ENCODE results near the gene PRKN. TPM values are rescaled to one million over a fixed set of nuclear protein-coding genes. Genes with fewer than 3 reads are reported as not detected.

PRKN gene
- total and polyA plus RNA-seq, 9 of the 15 experiments (the other 6 are each of a cell fraction or from before 2014, with no cell fraction given), result 0.03 to 0.96 (median 0.15) TPM; not detected in 2

GRCh38 chr6:162591517-162591916, 136.0 kb downstream of the PRKN start:
- H3K9me3 ChIP-seq (replicated peaks; ENCODE audit: control insufficient read depth, insufficient read depth, low read depth, low read length), result no peaks in the 10 kb centered on the region
- H2AFZ ChIP-seq (ENCODE audit: low read depth, low read length), result no peak overlapping the region
- H3K4me1 ChIP-seq (replicated peaks in 1 of 2; ENCODE audit: control insufficient read depth in 2 of 2, insufficient read depth in 2 of 2, low read length in 2 of 2), result no peaks in the 10 kb centered on the region
- H4K20me1 ChIP-seq (replicated peaks; ENCODE audit: control insufficient read depth, insufficient read depth, low read length), result no peaks in the 10 kb centered on the region
- DNase-seq (ENCODE audit: extremely low read depth in 1 of 4, low spot score in 3 of 4), result no peak
- ChIA-PET CTCF (ENCODE audit: low intra/inter-chr PET ratio) (no interaction called here), POLR2A (interaction anchor here (1.2 kb wide), 1 partner anchor 9 kb away, joined by 4 read pairs; no protein-coding TSS in a partner anchor)
- in situ Hi-C loops (cut with MboI), result no loop called here
- no peak overlapping the region for H3K9ac ChIP-seq (ENCODE audit: insufficient read depth in 1 of 2, low read depth in 2 of 2, low read length in 2 of 2)
- H3K36me3 ChIP-seq (ENCODE audit: control insufficient read depth, insufficient read depth, low read length), result no peaks in the 10 kb centered on the region
- H3K4me3 ChIP-seq, result no peak overlapping the region
- BruUV-seq (replicated peaks), result no TSS peak
- TF ChIP-seq EWSR1 (IDR thresholded peaks at IDR 0.05; ENCODE audit: borderline replicate concordance, low read depth, partially characterized antibody) (no peak), MAFK (IDR thresholded peaks at IDR 0.05; ENCODE audit: low read length) (peak; percentile 42; the same call in 1 of the 2 replicates), GATAD2A (IDR thresholded peaks at IDR 0.05) (no peak), MAFF (IDR thresholded peaks at IDR 0.05; ENCODE audit: low read length) (peak; percentile 21; the same call in 1 of the 2 replicates), ZNF316 (IDR thresholded peaks at IDR 0.05) (peak; percentile 72)
- no peaks in the 10 kb centered on the region for H3K27me3 ChIP-seq (ENCODE audit: control insufficient read depth in 2 of 2, insufficient read depth in 2 of 2, low read length in 2 of 2)
- ATAC-seq, result no peak
- no peak overlapping the region for H3K4me2 ChIP-seq (ENCODE audit: insufficient read depth, low read length)
- FAIRE-seq, result no peak
- H3K9me1 ChIP-seq (ENCODE audit: control insufficient read depth, insufficient read depth, low read length), result no peaks in the 10 kb centered on the region
- intact Hi-C loops (cut with micrococcal nuclease), result no loop called here
- H3K79me2 ChIP-seq (ENCODE audit: control insufficient read depth, insufficient read depth, low read length), result no peaks in the 10 kb centered on the region
- H3K27ac ChIP-seq (ENCODE audit: extremely low read depth, low read depth, low read length), result no peak overlapping the region

GRCh38 chr6:162581988-162582780, 145.4 kb downstream of the PRKN start:
- ChIA-PET CTCF (ENCODE audit: low intra/inter-chr PET ratio) (no interaction called here), POLR2A (interaction anchor here (1.0 kb wide), 1 partner anchor 10 kb away, joined by 4 read pairs; no protein-coding TSS in a partner anchor)
- H3K9me3 ChIP-seq (replicated peaks; ENCODE audit: control insufficient read depth, insufficient read depth, low read depth, low read length), result 0 out of 2 replicates have a peak, but pooled peaks cover 6% of the 10 kb centered on the region
- H3K27me3 ChIP-seq (ENCODE audit: control insufficient read depth in 2 of 2, insufficient read depth in 2 of 2, low read length in 2 of 2), result no peaks in the 10 kb centered on the region
- FAIRE-seq, result no peak
- H2AFZ ChIP-seq (ENCODE audit: low read depth, low read length), result no peak overlapping the region
- DNase-seq (ENCODE audit: extremely low read depth in 1 of 4, low spot score in 3 of 4), result no peak
- H3K36me3 ChIP-seq (ENCODE audit: control insufficient read depth, insufficient read depth, low read length), result no peaks in the 10 kb centered on the region
- no peaks in the 10 kb centered on the region for H3K9me1 ChIP-seq (ENCODE audit: control insufficient read depth, insufficient read depth, low read length)
- in situ Hi-C loops (cut with MboI), result no loop called here
- H3K4me2 ChIP-seq (ENCODE audit: insufficient read depth, low read length), result no peak overlapping the region
- no peak overlapping the region for H3K27ac ChIP-seq (ENCODE audit: extremely low read depth, low read depth, low read length)
- intact Hi-C loops (cut with micrococcal nuclease), result no loop called here
- 2% methylated on average over 3 of the region's 3 CpGs for WGBS (ENCODE audit: insufficient coverage, low coverage, missing lambda C conversion rate)
- ATAC-seq, result no peak
- H3K4me3 ChIP-seq, result no peak overlapping the region
- H3K79me2 ChIP-seq (ENCODE audit: control insufficient read depth, insufficient read depth, low read length), result no peaks in the 10 kb centered on the region
- H4K20me1 ChIP-seq (replicated peaks; ENCODE audit: control insufficient read depth, insufficient read depth, low read length), result no peaks in the 10 kb centered on the region
- no TSS peak for BruUV-seq (replicated peaks)
- H3K4me1 ChIP-seq (replicated peaks in 1 of 2; ENCODE audit: control insufficient read depth in 2 of 2, insufficient read depth in 2 of 2, low read length in 2 of 2), result no peaks in the 10 kb centered on the region
- H3K9ac ChIP-seq (ENCODE audit: insufficient read depth in 1 of 2, low read depth in 2 of 2, low read length in 2 of 2), result no peak overlapping the region
- TF ChIP-seq TARDBP (IDR thresholded peaks at IDR 0.05) (no peak), E2F1 (CRISPR knock-in tag; IDR thresholded peaks at IDR 0.05) (no peak), ZNF561 (CRISPR knock-in tag; conservative IDR thresholded peaks at IDR 0.05) (no peak), MYC (IDR thresholded peaks at IDR 0.05; ENCODE audit: low read depth, low read length) (no peak), MYC (CRISPR knock-in tag; IDR thresholded peaks at IDR 0.05; ENCODE audit: borderline replicate concordance, low read depth) (no peak), ZNF23 (CRISPR knock-in tag; IDR thresholded peaks at IDR 0.05) (no peak), ZNF133 (CRISPR knock-in tag; IDR thresholded peaks at IDR 0.05) (no peak), SNAPC5 (CRISPR knock-in tag; IDR thresholded peaks at IDR 0.05) (no peak)
- TF ChIP-seq, protein P1, sequence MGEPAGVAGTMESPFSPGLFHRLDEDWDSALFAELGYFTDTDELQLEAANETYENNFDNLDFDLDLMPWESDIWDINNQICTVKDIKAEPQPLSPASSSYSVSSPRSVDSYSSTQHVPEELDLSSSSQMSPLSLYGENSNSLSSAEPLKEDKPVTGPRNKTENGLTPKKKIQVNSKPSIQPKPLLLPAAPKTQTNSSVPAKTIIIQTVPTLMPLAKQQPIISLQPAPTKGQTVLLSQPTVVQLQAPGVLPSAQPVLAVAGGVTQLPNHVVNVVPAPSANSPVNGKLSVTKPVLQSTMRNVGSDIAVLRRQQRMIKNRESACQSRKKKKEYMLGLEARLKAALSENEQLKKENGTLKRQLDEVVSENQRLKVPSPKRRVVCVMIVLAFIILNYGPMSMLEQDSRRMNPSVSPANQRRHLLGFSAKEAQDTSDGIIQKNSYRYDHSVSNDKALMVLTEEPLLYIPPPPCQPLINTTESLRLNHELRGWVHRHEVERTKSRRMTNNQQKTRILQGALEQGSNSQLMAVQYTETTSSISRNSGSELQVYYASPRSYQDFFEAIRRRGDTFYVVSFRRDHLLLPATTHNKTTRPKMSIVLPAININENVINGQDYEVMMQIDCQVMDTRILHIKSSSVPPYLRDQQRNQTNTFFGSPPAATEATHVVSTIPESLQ (CRISPR knock-in tag; IDR thresholded peaks at IDR 0.05), result no peak
